H1 (cell line): ENCODE results near the gene OR10G3. TPM values are rescaled to one million over a fixed set of nuclear protein-coding genes. Genes with fewer than 3 reads are reported as not detected.

Experiments used
- CHD1 ChIP-seq: IDR thresholded peaks from 2 replicates; pipeline ENCODE4 v1.6.1; 2012; ENCODE audit warnings: low read depth, low read length, improper control_type of control experiment
- CHD2 ChIP-seq: IDR thresholded peaks from 2 replicates; pipeline ENCODE4 v1.6.1; 2012; ENCODE audit warnings: low read length, improper control_type of control experiment
- EP300 ChIP-seq, 2 experiments: IDR thresholded peaks; 1 replicate in 1 of 2; 2 replicates in 1 of 2; pipeline ENCODE4 v1.6.1; 2011 to 2012; ENCODE audit warnings: low read depth in 2 of 2, low read length in 2 of 2, mild to moderate bottlenecking in 2 of 2, borderline replicate concordance in 1 of 2, inconsistent platforms in 1 of 2, moderate library complexity in 1 of 2
- GTF2F1 ChIP-seq: IDR thresholded peaks from 2 replicates; pipeline ENCODE4 v1.6.1; 2012; ENCODE audit warnings: low read depth, low read length, improper control_type of control experiment, borderline replicate concordance
- HDAC2 ChIP-seq, 2 experiments: fragments of 300-600 bp in 1 of 2; sonication (generic) in 1 of 2; IDR thresholded peaks; 2 replicates each; pipeline ENCODE4 v1.6.1; 2011 to 2012; ENCODE audit warnings: low read depth in 2 of 2, low read length in 2 of 2, mild to moderate bottlenecking in 2 of 2, moderate library complexity in 2 of 2, borderline replicate concordance in 1 of 2, inconsistent platforms in 1 of 2
- JUN ChIP-seq: IDR thresholded peaks from 2 replicates; pipeline ENCODE4 v1.6.1; 2011; ENCODE audit warnings: low read depth, mild to moderate bottlenecking, improper control_type of control experiment, low read length
- NANOG ChIP-seq: IDR thresholded peaks from 2 replicates; pipeline ENCODE4 v1.6.1; 2011; ENCODE audit warnings: low read length, low read depth, mild to moderate bottlenecking, inconsistent platforms; ENCODE audit not compliant: insufficient read depth, poor library complexity, severe bottlenecking
- POLR2A ChIP-seq, 2 experiments: IDR thresholded peaks; 1 replicate in 1 of 2; 2 replicates in 1 of 2; pipeline ENCODE4 v1.6.1; 2011; ENCODE audit warnings: low read depth in 2 of 2, low read length in 2 of 2, mild to moderate bottlenecking in 2 of 2; ENCODE audit errors: control extremely low read depth in 1 of 2
- SP2 ChIP-seq: IDR thresholded peaks from 2 replicates; pipeline ENCODE4 v1.6.1; 2012; ENCODE audit warnings: mild to moderate bottlenecking, low read length, inconsistent platforms
- polyA plus RNA-seq, 7 experiments: library from polyadenylated mRNA; depleted of rRNA in 3 of 7; stranded (reverse) in 5 of 7; unstranded in 2 of 7; fragments of >200 nt in 5 of 7; fragments of 200-250 nt in 2 of 7; gene quantifications; 1 replicate in 5 of 7; 2 replicates in 1 of 7; 4 replicates in 1 of 7; pipeline versions ENCODE4 v1.2.1 to v1.2.3, GENCODE V29; 2011 to 2013; ENCODE audit warnings: missing spikeins in 2 of 7, mixed read lengths in 2 of 7
- total RNA-seq: library from RNA; stranded (reverse); fragmentation: NEBNext Ultra II Directional; extraction: Animal tissue kit (Norgen Biotek cat#: 25700); gene quantifications from 2 replicates; pipeline ENCODE4 v1.2.1, GENCODE V29; 2021
- TF ChIP-seq, protein P1 (sequence below): fragments of 300-600 bp; sonication (generic); IDR thresholded peaks from 2 replicates; pipeline ENCODE4 v1.7.1; 2012; ENCODE audit warnings: low read length, moderate library complexity, mild to moderate bottlenecking, inconsistent platforms; ENCODE audit not compliant: insufficient replicate concordance

Gene OR10G3
- total and polyA plus RNA-seq, 2 of the 8 experiments (the other 6 are each of a cell fraction or from before 2014, with no cell fraction given) = not detected

DNA sequence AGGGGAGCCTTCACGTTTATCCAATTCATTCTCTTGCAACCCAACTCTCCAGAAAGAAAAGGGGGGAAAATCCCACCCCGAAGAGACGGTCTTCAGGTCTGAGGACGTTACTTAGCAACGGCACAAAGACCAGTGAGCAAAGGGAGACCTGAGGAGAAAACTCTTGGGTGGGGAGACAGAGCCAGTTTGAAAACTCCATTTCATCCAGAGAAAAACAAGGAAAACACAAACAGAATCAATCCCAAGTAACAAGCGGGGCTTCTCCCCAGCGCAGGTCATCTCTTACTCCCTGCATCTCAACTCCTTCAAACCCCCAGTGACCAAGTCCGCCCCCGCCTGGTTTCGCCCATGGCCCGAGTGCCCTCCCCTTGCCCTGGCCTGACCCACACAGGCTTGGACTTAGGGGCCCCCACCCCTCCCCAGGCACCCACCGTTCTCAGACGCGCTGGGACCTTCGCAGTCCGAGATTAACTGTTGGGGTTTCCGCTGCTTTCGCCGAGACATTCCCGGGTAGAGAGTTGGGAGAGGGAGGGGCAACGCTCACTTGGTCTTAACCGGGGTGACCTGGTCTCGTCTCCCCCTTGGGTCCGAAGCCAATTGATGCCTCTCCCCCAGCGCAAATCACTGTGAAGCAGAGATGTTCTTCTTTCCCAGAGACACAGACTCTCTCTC, 43.3 kb downstream of the OR10G3 start (continued):
- TF ChIP-seq, protein P1, sequence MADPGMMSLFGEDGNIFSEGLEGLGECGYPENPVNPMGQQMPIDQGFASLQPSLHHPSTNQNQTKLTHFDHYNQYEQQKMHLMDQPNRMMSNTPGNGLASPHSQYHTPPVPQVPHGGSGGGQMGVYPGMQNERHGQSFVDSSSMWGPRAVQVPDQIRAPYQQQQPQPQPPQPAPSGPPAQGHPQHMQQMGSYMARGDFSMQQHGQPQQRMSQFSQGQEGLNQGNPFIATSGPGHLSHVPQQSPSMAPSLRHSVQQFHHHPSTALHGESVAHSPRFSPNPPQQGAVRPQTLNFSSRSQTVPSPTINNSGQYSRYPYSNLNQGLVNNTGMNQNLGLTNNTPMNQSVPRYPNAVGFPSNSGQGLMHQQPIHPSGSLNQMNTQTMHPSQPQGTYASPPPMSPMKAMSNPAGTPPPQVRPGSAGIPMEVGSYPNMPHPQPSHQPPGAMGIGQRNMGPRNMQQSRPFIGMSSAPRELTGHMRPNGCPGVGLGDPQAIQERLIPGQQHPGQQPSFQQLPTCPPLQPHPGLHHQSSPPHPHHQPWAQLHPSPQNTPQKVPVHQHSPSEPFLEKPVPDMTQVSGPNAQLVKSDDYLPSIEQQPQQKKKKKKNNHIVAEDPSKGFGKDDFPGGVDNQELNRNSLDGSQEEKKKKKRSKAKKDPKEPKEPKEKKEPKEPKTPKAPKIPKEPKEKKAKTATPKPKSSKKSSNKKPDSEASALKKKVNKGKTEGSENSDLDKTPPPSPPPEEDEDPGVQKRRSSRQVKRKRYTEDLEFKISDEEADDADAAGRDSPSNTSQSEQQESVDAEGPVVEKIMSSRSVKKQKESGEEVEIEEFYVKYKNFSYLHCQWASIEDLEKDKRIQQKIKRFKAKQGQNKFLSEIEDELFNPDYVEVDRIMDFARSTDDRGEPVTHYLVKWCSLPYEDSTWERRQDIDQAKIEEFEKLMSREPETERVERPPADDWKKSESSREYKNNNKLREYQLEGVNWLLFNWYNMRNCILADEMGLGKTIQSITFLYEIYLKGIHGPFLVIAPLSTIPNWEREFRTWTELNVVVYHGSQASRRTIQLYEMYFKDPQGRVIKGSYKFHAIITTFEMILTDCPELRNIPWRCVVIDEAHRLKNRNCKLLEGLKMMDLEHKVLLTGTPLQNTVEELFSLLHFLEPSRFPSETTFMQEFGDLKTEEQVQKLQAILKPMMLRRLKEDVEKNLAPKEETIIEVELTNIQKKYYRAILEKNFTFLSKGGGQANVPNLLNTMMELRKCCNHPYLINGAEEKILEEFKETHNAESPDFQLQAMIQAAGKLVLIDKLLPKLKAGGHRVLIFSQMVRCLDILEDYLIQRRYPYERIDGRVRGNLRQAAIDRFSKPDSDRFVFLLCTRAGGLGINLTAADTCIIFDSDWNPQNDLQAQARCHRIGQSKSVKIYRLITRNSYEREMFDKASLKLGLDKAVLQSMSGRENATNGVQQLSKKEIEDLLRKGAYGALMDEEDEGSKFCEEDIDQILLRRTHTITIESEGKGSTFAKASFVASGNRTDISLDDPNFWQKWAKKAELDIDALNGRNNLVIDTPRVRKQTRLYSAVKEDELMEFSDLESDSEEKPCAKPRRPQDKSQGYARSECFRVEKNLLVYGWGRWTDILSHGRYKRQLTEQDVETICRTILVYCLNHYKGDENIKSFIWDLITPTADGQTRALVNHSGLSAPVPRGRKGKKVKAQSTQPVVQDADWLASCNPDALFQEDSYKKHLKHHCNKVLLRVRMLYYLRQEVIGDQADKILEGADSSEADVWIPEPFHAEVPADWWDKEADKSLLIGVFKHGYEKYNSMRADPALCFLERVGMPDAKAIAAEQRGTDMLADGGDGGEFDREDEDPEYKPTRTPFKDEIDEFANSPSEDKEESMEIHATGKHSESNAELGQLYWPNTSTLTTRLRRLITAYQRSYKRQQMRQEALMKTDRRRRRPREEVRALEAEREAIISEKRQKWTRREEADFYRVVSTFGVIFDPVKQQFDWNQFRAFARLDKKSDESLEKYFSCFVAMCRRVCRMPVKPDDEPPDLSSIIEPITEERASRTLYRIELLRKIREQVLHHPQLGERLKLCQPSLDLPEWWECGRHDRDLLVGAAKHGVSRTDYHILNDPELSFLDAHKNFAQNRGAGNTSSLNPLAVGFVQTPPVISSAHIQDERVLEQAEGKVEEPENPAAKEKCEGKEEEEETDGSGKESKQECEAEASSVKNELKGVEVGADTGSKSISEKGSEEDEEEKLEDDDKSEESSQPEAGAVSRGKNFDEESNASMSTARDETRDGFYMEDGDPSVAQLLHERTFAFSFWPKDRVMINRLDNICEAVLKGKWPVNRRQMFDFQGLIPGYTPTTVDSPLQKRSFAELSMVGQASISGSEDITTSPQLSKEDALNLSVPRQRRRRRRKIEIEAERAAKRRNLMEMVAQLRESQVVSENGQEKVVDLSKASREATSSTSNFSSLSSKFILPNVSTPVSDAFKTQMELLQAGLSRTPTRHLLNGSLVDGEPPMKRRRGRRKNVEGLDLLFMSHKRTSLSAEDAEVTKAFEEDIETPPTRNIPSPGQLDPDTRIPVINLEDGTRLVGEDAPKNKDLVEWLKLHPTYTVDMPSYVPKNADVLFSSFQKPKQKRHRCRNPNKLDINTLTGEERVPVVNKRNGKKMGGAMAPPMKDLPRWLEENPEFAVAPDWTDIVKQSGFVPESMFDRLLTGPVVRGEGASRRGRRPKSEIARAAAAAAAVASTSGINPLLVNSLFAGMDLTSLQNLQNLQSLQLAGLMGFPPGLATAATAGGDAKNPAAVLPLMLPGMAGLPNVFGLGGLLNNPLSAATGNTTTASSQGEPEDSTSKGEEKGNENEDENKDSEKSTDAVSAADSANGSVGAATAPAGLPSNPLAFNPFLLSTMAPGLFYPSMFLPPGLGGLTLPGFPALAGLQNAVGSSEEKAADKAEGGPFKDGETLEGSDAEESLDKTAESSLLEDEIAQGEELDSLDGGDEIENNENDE = no peak
- no peak for TF ChIP-seq CHD2
- no peak for TF ChIP-seq SP2
- no peak; a peak in 1 of 4 replicates for TF ChIP-seq HDAC2 (IDR thresholded peaks at IDR 0.05; ENCODE audit: borderline replicate concordance in 1 of 2, low read depth in 2 of 2, low read length in 2 of 2)
- no peak for TF ChIP-seq NANOG
- TF ChIP-seq EP300 (IDR thresholded peaks at IDR 0.05; ENCODE audit: borderline replicate concordance in 1 of 2, low read depth in 2 of 2, low read length in 2 of 2) = peak in 1 of 2 experiments; percentile 40; a peak in 1 of 3 replicates
- TF ChIP-seq POLR2A (IDR thresholded peaks at IDR 0.05; ENCODE audit: control extremely low read depth in 1 of 2, low read depth in 2 of 2, low read length in 2 of 2) = peak; percentile 63 to 84
- TF ChIP-seq JUN = no peak
- no peak for TF ChIP-seq GTF2F1
- TF ChIP-seq CHD1 = no peak
